ENCODE measurements around the gene MTHFD2L. TPM values are rescaled to one million over a fixed set of nuclear protein-coding genes. Genes with fewer than 3 reads are reported as not detected.

MTHFD2L gene
- 15.2 TPM for polyA plus RNA-seq
- long read RNA-seq, donor 1, transcript MTHFD2L-208 (2 exons, 2,363 nt), result major isoform, 7 of 7 reads
- long read RNA-seq, donor 1, partial matches to known transcripts, result 0 of 7 reads
- long read RNA-seq, donor 1, other reads (novel, unspliced or antisense), result 0 of 7 reads
- long read RNA-seq, donor 2, transcript MTHFD2L-208 (2 exons, 2,363 nt), result major isoform, 19 of 19 reads
- long read RNA-seq, donor 2, partial matches to known transcripts, result 0 of 19 reads
- long read RNA-seq, donor 2, other reads (novel, unspliced or antisense), result 0 of 19 reads
- long read RNA-seq, donor 3, transcript MTHFD2L-208 (2 exons, 2,363 nt), result major isoform, 17 of 18 reads
- long read RNA-seq, donor 3, partial matches to known transcripts, result 0 of 18 reads
- long read RNA-seq, donor 3, other reads (novel, unspliced or antisense), result 0 of 18 reads
- long read RNA-seq, donor 4, partial matches to known transcripts, result 0 of 2 reads
- long read RNA-seq, donor 4, other reads (novel, unspliced or antisense), result 0 of 2 reads
- long read RNA-seq, donor 5, transcript MTHFD2L-208 (2 exons, 2,363 nt), result major isoform, 6 of 6 reads
- long read RNA-seq, donor 5, partial matches to known transcripts, result 0 of 6 reads
- long read RNA-seq, donor 5, other reads (novel, unspliced or antisense), result 0 of 6 reads
- long read RNA-seq, donor 6, transcript MTHFD2L-208 (2 exons, 2,363 nt), result major isoform, 6 of 6 reads
- long read RNA-seq, donor 6, partial matches to known transcripts, result 0 of 6 reads
- long read RNA-seq, donor 6, other reads (novel, unspliced or antisense), result 0 of 6 reads
- long read RNA-seq, donor 7, transcript MTHFD2L-208 (2 exons, 2,363 nt), result major isoform, 5 of 5 reads
- long read RNA-seq, donor 7, partial matches to known transcripts, result 0 of 5 reads
- long read RNA-seq, donor 7, other reads (novel, unspliced or antisense), result 0 of 5 reads
- long read RNA-seq, donor 8, transcript MTHFD2L-208 (2 exons, 2,363 nt), result major isoform, 18 of 18 reads
- long read RNA-seq, donor 8, partial matches to known transcripts, result 0 of 18 reads
- long read RNA-seq, donor 8, other reads (novel, unspliced or antisense), result 0 of 18 reads
- long read RNA-seq, donor 9, transcript MTHFD2L-208 (2 exons, 2,363 nt), result major isoform, 13 of 13 reads
- long read RNA-seq, donor 9, partial matches to known transcripts, result 0 of 13 reads
- long read RNA-seq, donor 9, other reads (novel, unspliced or antisense), result 0 of 13 reads
- long read RNA-seq, donor 10, transcript MTHFD2L-208 (2 exons, 2,363 nt), result major isoform, 12 of 13 reads
- long read RNA-seq, donor 10, partial matches to known transcripts, result 0 of 13 reads
- long read RNA-seq, donor 10, other reads (novel, unspliced or antisense), result 0 of 13 reads
- long read RNA-seq, donor 11, transcript MTHFD2L-208 (2 exons, 2,363 nt), result major isoform, 9 of 9 reads
- long read RNA-seq, donor 11, partial matches to known transcripts, result 0 of 9 reads
- long read RNA-seq, donor 11, other reads (novel, unspliced or antisense), result 0 of 9 reads

DNA sequence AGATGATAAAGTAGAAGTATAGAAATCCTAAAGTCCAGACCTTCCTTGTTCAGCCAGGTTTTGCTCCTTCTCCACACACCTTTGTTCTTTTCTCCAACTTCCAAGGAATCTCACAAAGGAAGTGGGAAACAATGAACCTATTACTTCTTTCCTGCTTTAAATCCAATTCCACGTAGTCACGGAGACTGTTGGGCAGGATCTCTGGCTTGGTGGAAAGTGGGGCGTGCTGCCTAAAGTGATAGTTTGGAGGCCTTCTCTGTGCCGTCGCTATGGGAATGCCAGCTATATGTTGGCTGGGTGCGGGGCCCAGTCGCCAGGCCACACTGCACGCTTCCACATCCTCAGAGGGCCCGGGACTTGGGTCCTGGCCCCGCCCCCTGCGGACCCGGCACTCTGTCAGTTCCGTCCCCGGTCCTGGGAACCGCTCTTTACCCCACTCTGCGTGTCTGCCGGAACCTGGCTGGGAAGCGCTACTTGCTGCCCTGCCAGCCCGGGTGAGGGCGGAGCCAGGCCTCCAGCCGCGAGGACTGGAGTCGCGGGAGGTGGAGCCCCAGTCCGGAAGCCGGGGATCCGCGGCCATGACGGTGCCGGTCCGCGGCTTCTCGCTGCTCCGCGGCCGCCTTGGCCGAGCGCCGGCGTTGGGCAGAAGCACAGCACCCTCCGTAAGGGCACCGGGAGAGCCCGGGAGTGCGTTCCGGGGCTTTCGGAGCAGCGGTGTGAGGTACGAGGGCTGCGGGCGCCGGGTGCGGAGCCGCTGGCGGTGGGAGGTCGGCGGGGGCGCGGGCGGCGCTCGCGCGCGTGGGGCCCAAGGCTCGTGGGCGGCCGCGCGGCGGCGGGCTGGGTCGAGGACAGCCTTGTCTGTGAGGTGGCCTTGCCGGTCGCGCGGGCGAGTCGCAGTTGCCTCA, at the start of gene MTHFD2L:
TSS of gene MTHFD2L (plus strand) at position 558 of the 905 bp plus-strand sequence. CDS start at position 579, 21 bp downstream.
- Histone ChIP-seq H3K4me1 (ENCODE audit: control insufficient read depth, insufficient read depth, low read length) (peaks cover 16% of the 10 kb centered on the region), H3K36me3 (ENCODE audit: control insufficient read depth, insufficient read depth, low read length) (peaks cover 6% of the 10 kb centered on the region), H3K27me3 (ENCODE audit: control insufficient read depth, insufficient read depth, low read length) (no peaks in the 10 kb centered on the region), H3K4me3 (ENCODE audit: low read length) (peak within 1 kb of the TSS; percentile 54), H3K27ac (ENCODE audit: low read length) (peak within 1 kb of the TSS; percentile 84), H3K9me3 (ENCODE audit: control insufficient read depth, low read depth, low read length) (no peaks in the 10 kb centered on the region)
- peak; percentile 95 to 97 for DNase-seq
- WGBS (ENCODE audit: insufficient coverage, low lambda C conversion rate), result no CpG with 5 or more reads among the region's 78 CpGs

DNA sequence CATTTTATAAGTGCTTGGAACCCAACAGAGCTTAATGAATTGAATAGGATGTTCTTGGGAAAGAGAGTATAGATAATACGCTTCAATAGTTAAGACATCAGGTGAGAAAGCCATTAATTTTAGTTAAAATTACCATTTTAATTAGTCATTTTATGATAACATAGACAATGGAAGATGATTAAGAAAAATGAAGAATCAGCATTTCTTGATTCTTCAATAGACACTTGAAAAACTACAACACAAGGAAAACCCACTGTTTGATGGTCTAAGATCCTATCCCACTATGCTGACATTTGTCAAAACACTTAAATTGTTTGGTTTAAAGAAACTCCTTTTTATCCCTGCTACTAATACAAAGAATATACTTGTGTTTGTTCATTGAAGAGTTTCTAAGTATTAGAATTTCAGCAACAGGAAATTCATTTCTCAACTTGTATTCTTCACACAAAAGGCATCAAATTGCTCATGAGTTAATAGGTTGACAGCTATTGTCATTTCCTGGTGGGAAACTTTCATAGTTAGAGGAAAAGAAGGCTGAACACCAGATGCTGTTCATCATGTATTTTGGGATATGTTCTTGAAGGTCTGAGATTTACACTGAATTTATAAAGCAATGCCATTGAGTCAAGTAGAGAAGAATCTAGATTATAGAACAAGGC, 49.3 kb upstream of the MTHFD2L start:
- WGBS (ENCODE audit: insufficient coverage, low lambda C conversion rate), result 88% methylated on average over 1 of the region's 1 CpG
- Histone ChIP-seq H3K36me3 (ENCODE audit: control insufficient read depth, insufficient read depth, low read length) (no peaks in the 10 kb centered on the region), H3K27me3 (ENCODE audit: control insufficient read depth, insufficient read depth, low read length) (no peaks in the 10 kb centered on the region), H3K4me3 (ENCODE audit: low read length) (no peak overlapping the region), H3K27ac (ENCODE audit: low read length) (peak overlapping the region; percentile 65), H3K9me3 (ENCODE audit: control insufficient read depth, low read depth, low read length) (no peaks in the 10 kb centered on the region), H3K4me1 (ENCODE audit: control insufficient read depth, insufficient read depth, low read length) (peaks cover 27% of the 10 kb centered on the region)
- DNase-seq, result no peak

DNA sequence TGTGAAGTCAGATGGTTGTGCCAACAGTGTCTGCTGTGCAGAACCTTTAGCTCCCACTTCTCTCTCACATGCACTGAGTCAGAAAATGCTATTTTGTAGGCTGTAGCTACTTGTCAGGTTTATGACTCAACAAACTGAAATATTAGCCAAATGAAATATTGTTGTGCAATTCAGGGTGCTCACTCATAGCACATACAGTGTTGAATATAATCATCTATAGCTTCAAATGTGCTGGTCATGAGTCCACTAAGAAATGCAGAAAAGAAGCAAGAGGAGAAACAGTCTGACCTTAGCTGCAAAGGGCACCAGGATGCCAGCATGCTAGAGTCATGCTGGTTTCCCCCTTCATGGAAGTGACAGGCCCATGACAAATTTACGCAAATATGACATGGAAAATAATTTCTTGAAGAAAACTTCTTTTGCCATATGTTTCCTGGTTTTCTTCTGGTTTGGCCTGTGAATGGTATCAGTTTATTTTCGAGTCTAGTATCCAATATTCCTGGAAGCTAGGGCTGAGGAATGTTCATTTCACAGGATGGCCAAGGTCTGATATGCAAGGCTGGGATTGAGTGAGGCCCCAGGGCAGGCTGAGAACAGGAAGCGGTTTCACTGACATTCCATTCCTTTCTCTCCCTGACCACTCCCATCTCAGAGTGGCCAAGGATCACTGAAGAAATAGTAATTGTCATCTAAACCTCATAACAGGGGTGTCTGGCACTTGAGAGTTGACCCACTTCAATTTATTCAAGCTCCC, 48.6 kb upstream of the MTHFD2L start:
- peak overlapping the region; percentile 65 for H3K27ac ChIP-seq (ENCODE audit: low read length)
- peaks cover 22% of the 10 kb centered on the region for H3K4me1 ChIP-seq (ENCODE audit: control insufficient read depth, insufficient read depth, low read length)
- H3K27me3 ChIP-seq (ENCODE audit: control insufficient read depth, insufficient read depth, low read length), result no peaks in the 10 kb centered on the region
- no peak overlapping the region for H3K4me3 ChIP-seq (ENCODE audit: low read length)
- H3K9me3 ChIP-seq (ENCODE audit: control insufficient read depth, low read depth, low read length), result no peaks in the 10 kb centered on the region
- no peaks in the 10 kb centered on the region for H3K36me3 ChIP-seq (ENCODE audit: control insufficient read depth, insufficient read depth, low read length)
- no CpG with 5 or more reads among the region's 3 CpGs for WGBS (ENCODE audit: insufficient coverage, low lambda C conversion rate)
- DNase-seq, result peak; percentile 82 to 90

GRCh38 chr4:74109870-74110605, 47.9 kb upstream of the MTHFD2L start:
- no CpG with 5 or more reads among the region's 6 CpGs for WGBS (ENCODE audit: insufficient coverage, low lambda C conversion rate)
- Histone ChIP-seq H3K27me3 (ENCODE audit: control insufficient read depth, insufficient read depth, low read length) (no peaks in the 10 kb centered on the region), H3K4me3 (ENCODE audit: low read length) (no peak overlapping the region), H3K9me3 (ENCODE audit: control insufficient read depth, low read depth, low read length) (no peaks in the 10 kb centered on the region), H3K4me1 (ENCODE audit: control insufficient read depth, insufficient read depth, low read length) (peaks cover 22% of the 10 kb centered on the region), H3K27ac (ENCODE audit: low read length) (peak overlapping the region; percentile 65), H3K36me3 (ENCODE audit: control insufficient read depth, insufficient read depth, low read length) (no peaks in the 10 kb centered on the region)
- no peak for DNase-seq

DNA sequence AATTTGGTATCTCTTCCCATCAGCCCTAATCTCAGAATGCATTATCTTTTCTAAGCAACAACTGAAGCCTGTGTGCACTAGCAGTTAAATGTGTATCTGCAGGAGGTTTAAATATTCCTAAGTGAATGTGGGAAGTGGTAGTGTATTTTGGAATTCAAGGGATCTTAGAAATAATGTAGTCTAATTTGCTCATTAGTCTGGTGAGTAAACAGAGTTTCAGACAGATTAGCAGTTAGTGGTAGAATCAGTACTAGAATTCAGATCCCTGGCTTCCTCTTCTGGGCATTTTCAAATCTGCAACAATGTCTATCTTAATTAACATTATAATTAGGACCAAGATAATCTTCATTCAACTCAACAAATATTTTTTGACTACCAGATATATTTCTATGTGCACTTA, 47.2 kb upstream of the MTHFD2L start:
- no peak for DNase-seq
- H3K27me3 ChIP-seq (ENCODE audit: control insufficient read depth, insufficient read depth, low read length), result no peaks in the 10 kb centered on the region
- no peak overlapping the region for H3K27ac ChIP-seq (ENCODE audit: low read length)
- H3K9me3 ChIP-seq (ENCODE audit: control insufficient read depth, low read depth, low read length), result no peaks in the 10 kb centered on the region
- H3K36me3 ChIP-seq (ENCODE audit: control insufficient read depth, insufficient read depth, low read length), result no peaks in the 10 kb centered on the region
- H3K4me3 ChIP-seq (ENCODE audit: low read length), result no peak overlapping the region
- H3K4me1 ChIP-seq (ENCODE audit: control insufficient read depth, insufficient read depth, low read length), result peaks cover 22% of the 10 kb centered on the region

- no peak for DNase-seq
- H3K36me3 ChIP-seq (ENCODE audit: control insufficient read depth, insufficient read depth, low read length), result no peaks in the 10 kb centered on the region
- H3K9me3 ChIP-seq (ENCODE audit: control insufficient read depth, low read depth, low read length), result no peaks in the 10 kb centered on the region
- 80% methylated on average over 2 of the region's 5 CpGs for WGBS (ENCODE audit: insufficient coverage, low lambda C conversion rate)
- peaks cover 15% of the 10 kb centered on the region for H3K4me1 ChIP-seq (ENCODE audit: control insufficient read depth, insufficient read depth, low read length)
- no peak overlapping the region for H3K4me3 ChIP-seq (ENCODE audit: low read length)
- H3K27me3 ChIP-seq (ENCODE audit: control insufficient read depth, insufficient read depth, low read length), result no peaks in the 10 kb centered on the region
- H3K27ac ChIP-seq (ENCODE audit: low read length), result no peak overlapping the region
Measured at GRCh38 chr4:74111306-74111975, 46.5 kb upstream of the MTHFD2L start.

DNA sequence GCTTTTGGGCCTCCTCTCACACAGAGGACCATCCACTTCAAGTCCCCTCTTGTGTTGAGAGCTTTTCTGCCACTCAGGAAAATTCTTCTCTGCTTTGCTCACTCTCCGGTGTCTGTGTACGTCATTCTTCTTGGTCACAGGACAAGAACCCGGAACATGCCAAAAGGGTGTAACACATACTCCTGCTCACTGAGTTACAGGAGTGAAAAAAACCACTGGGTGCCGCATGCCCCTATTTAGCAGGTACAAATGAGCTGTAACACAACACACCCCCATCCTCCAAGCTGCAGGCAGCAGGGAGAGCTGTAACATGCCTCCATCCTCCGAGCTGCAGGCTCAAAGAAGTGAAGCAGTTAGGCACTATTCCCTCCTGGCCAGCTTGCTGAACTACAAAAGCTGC, 45.9 kb upstream of the MTHFD2L start:
- Histone ChIP-seq H3K36me3 (ENCODE audit: control insufficient read depth, insufficient read depth, low read length) (no peaks in the 10 kb centered on the region), H3K4me3 (ENCODE audit: low read length) (no peak overlapping the region), H3K4me1 (ENCODE audit: control insufficient read depth, insufficient read depth, low read length) (peaks cover 15% of the 10 kb centered on the region), H3K27ac (ENCODE audit: low read length) (no peak overlapping the region), H3K27me3 (ENCODE audit: control insufficient read depth, insufficient read depth, low read length) (no peaks in the 10 kb centered on the region), H3K9me3 (ENCODE audit: control insufficient read depth, low read depth, low read length) (no peaks in the 10 kb centered on the region)
- no CpG with 5 or more reads among the region's 5 CpGs for WGBS (ENCODE audit: insufficient coverage, low lambda C conversion rate)
- no peak for DNase-seq
